Muscle of leg (tissue), 11 donors: ENCODE measurements around the gene GALNT11. TPM values are rescaled to one million over a fixed set of nuclear protein-coding genes. Genes with fewer than 3 reads are reported as not detected.

Experiments
- DNase-seq: peaks from one replicate; pipeline ENCODE4 v3.0.0; 2013
- H3K27ac ChIP-seq: one replicate; pipeline ENCODE4 v1.5.1; 2013; ENCODE audit warnings: mild to moderate bottlenecking, low read length, control low read depth
- H3K27me3 ChIP-seq: one replicate; pipeline ENCODE4 v1.6.1; 2013; ENCODE audit warnings: low read length; ENCODE audit not compliant: control insufficient read depth, insufficient read depth
- H3K36me3 ChIP-seq: one replicate; pipeline ENCODE4 v1.6.1; 2013; ENCODE audit warnings: low read length; ENCODE audit not compliant: control insufficient read depth, insufficient read depth
- H3K4me1 ChIP-seq: one replicate; pipeline ENCODE4 v1.6.1; 2013; ENCODE audit warnings: low read length; ENCODE audit not compliant: control insufficient read depth, insufficient read depth
- H3K4me3 ChIP-seq: one replicate; pipeline ENCODE4 v1.5.1; 2013; ENCODE audit warnings: low read length, control low read depth
- H3K9me3 ChIP-seq: replicated peaks from 2 replicates; pipeline ENCODE4 v1.6.1; 2013; ENCODE audit warnings: low read depth, low read length; ENCODE audit not compliant: control insufficient read depth
- WGBS: methylation state at CpG from one replicate; pipeline ENCODE4 v1.1.5; 2013; ENCODE audit warnings: missing lambda C conversion rate; ENCODE audit not compliant: insufficient coverage; 5-methylcytosine and 5-hydroxymethylcytosine counted together
- polyA plus RNA-seq, 8 donors: library from polyadenylated mRNA; unstranded; fragments of 120-200 nt; gene quantifications; one replicate each; pipeline versions ENCODE4 v1.2.1 to v1.2.3, GENCODE V29; 2013; ENCODE audit warnings: inconsistent platforms in 1 of 8, low replicate concordance in 1 of 8; ENCODE audit not compliant: insufficient read length in 8 of 8, insufficient read depth in 1 of 8
- total RNA-seq: library from RNA; stranded (reverse); fragments of 120-200 nt; gene quantifications from one replicate; pipeline ENCODE4 v1.2.4, GENCODE V29; 2013

GALNT11 gene
- total and polyA plus RNA-seq, 9 donors, result 29.0 to 44.0 (median 34.1) TPM

DNA sequence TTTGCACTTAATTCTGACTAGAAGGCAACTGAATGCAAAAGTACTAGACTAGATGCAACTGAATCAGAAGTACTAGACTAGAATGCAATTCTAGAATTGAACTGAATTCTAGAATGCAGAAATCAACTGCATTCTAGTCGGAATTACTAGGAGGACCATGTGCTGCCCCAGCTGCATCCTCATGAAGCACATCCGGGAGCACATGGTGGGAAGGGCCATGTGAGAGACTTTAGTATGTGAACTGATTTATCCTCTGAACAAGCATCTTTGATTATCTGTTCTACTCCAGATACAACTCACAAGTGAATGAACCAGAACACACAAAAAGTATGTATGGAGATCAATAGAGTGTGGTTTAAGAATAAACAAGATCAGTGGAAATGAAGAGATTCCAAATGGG is 115.1 kb downstream of the GALNT11 start:
- WGBS, result 100% methylated on average over 1 of the region's 2 CpGs
- H3K36me3 ChIP-seq, result peaks cover 60% of the 10 kb centered on the region
- H3K27me3 ChIP-seq, result no peaks in the 10 kb centered on the region

DNA sequence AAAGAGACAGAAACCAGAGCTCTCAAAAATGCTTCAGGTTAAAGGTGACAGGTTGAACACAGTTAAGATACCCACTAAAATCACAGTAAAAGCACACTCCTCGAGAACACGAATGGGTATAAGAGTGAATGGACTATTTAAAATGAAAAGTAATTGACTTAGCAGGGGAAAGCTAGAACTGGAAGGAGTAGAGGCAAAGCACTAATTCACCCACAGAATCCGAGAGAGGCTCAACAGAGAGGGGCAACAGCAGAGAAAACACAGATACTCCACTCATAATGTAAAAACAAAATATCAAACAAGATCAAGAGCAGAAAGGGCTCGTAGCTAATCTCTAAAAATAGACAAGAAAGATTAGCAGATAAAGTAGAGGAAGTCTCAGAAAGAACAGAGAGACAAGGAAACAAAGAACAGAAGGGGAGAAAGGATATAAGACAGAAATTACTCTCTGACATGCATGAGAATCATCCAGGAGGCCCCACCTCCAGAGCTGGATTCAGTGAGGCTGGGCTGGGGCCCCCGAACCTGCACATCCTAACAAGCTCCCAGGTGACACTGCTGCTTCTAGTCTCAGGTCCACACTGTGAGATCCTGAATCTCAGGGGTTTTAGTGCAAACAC is 117.6 kb downstream of the GALNT11 start:
- Histone ChIP-seq H3K27ac (no peak overlapping the region), H3K4me3 (no peak overlapping the region), H3K9me3 (no peaks in the 10 kb centered on the region), H3K27me3 (no peaks in the 10 kb centered on the region), H3K4me1 (no peaks in the 10 kb centered on the region), H3K36me3 (peaks cover 64% of the 10 kb centered on the region)
- no peak for DNase-seq
- WGBS, result 70% methylated on average over 1 of the region's 5 CpGs

More for the DNA sequence above, 115.1 kb downstream of the GALNT11 start:
- Histone ChIP-seq H3K4me1 (peaks cover 6% of the 10 kb centered on the region), H3K4me3 (no peak overlapping the region), H3K27ac (no peak overlapping the region), H3K9me3 (no peaks in the 10 kb centered on the region)
- DNase-seq, result no peak

DNA sequence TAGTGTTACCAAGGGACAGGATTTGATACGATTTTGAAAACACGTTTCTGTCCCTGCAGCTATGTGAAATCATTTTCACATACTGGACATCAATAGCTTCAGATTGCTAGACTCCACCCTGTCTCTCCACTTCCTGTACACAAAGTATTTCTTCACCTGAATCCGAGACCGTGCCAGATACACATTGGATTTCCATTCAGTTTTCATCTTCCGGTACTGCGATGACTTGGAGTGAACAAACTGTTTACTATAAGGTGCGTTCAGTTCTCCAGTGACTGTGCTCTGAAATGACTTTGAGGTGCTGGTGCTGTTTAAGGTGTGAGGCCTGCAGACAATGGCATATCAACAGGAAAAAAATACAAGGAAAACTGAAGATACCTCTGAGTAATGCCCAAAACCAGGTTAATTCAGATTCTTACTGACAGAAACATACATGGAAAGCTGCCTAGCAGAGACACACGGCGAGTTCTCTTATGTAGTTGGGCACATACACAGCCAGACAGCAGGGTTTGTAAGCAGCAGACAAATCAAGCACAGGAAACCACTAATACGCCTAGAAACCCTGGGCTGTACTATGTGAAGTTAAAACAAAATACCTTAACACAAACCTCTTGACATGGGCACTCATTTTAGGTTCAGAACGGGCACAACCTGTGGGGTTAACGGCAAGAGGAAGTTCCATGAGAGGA is 119.2 kb downstream of the GALNT11 start:
- Histone ChIP-seq H3K4me1 (no peaks in the 10 kb centered on the region), H3K9me3 (no peaks in the 10 kb centered on the region), H3K4me3 (no peak overlapping the region), H3K36me3 (peaks cover 62% of the 10 kb centered on the region), H3K27me3 (no peaks in the 10 kb centered on the region), H3K27ac (no peak overlapping the region)
- 78% methylated on average over 9 of the region's 12 CpGs for WGBS
- no peak for DNase-seq

DNA sequence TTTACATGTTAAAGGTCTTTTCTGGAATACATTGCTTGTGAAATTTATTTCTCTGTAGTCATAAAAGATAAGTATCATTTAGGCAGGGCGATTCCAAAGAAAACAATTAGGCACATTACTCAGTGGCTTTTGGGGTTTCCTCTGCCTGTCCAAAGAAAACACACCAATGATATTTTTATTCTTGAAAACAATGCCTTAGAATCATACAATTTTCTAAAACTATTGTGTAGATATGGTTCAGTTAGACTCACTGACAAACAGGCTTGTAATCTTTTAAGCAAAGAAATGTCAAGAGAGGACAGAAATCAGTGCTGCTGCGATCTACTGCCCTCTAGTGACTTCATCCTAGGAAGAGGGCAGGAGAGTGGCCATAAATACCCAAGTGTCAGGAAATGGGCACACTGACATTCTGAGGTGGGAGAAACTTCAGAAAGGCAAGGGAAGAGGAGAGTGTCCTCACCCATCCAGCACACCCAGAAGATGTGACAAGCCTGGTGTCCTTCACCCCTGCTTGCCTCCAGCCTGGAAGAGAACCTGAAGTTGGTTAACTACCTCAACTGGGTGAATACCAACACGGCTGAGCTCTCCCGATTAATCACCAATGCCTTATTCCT is 120.5 kb downstream of the GALNT11 start:
- Histone ChIP-seq H3K36me3 (peaks cover 61% of the 10 kb centered on the region), H3K4me3 (no peak overlapping the region), H3K27ac (no peak overlapping the region), H3K9me3 (no peaks in the 10 kb centered on the region), H3K27me3 (no peaks in the 10 kb centered on the region), H3K4me1 (no peaks in the 10 kb centered on the region)
- peak; percentile 26 for DNase-seq
- 75% methylated on average over 3 of the region's 4 CpGs for WGBS

DNA sequence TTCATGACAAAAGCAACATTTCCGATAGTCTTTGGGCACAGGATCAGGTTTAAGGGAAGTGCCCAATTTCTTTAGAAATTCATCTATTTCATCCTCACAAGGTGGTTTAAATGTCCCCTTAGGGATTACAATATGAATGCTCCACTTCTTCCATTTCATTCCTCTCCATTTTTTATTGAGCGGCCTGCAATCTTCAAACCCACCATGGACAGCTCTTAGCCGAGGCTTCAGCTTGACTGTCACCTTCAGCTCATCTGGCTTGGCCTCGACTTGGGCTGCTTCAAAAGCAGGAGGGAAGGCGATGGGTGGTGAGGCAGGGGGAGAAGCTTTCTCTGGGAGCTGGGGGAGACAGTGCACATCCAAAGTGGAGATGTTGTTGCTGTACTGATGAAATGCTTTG is 123.2 kb downstream of the GALNT11 start:
- WGBS, result 88% methylated on average over 3 of the region's 5 CpGs
- DNase-seq, result no peak
- H3K4me3 ChIP-seq, result no peak overlapping the region
- H3K4me1 ChIP-seq, result no peaks in the 10 kb centered on the region
- no peaks in the 10 kb centered on the region for H3K9me3 ChIP-seq
- H3K27ac ChIP-seq, result no peak overlapping the region
- H3K36me3 ChIP-seq, result peaks cover 75% of the 10 kb centered on the region
- H3K27me3 ChIP-seq, result no peaks in the 10 kb centered on the region

DNA sequence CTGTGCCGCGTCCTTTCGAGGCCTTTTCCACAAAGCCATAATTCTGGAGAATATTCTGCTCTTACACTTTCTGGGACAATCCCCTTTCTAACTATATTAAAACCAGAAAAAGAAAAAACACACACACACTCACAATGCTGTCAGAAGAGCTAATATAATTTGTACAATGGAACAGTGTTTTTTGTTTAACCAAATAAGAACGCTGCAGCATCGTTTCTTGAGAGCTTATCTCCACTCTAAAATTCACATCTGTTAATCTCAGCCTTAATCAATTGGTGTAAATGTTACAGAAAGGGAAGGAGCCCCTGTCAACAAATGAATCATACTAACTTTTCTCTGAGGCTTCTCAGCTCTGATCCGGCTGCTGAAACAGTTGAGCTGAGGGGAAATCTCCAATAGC is 123.9 kb downstream of the GALNT11 start:
- peaks cover 75% of the 10 kb centered on the region for H3K36me3 ChIP-seq
- no peaks in the 10 kb centered on the region for H3K27me3 ChIP-seq
- no peak overlapping the region for H3K4me3 ChIP-seq
- no peaks in the 10 kb centered on the region for H3K4me1 ChIP-seq
- H3K27ac ChIP-seq, result no peak overlapping the region
- no peaks in the 10 kb centered on the region for H3K9me3 ChIP-seq
- no peak for DNase-seq
- no CpG with 5 or more reads among the region's 6 CpGs for WGBS

DNA sequence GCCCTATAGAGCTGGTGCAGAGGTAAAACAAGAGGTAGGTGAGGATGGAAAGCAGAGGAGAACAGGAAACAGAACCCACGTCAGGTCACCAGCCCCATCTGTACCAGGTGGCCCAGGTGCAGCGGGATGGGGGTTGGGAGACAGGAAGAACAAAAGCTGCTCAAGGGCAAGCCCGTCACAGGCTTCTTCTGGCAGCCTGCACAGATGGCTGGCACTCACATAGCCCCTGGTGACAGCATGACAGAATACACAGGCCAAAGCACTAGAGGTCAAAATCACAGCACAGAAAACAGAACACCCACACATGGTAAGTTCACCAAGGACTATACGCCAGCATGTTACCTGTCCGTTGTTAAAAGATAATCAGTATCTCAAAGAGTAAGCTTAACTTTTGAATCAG is 126.8 kb downstream of the GALNT11 start:
- H3K4me1 ChIP-seq, result no peaks in the 10 kb centered on the region
- H3K4me3 ChIP-seq, result no peak overlapping the region
- no peaks in the 10 kb centered on the region for H3K9me3 ChIP-seq
- no peaks in the 10 kb centered on the region for H3K27me3 ChIP-seq
- peaks cover 72% of the 10 kb centered on the region for H3K36me3 ChIP-seq
- DNase-seq, result no peak
- H3K27ac ChIP-seq, result no peak overlapping the region
- WGBS, result 96% methylated on average over 3 of the region's 5 CpGs

DNA sequence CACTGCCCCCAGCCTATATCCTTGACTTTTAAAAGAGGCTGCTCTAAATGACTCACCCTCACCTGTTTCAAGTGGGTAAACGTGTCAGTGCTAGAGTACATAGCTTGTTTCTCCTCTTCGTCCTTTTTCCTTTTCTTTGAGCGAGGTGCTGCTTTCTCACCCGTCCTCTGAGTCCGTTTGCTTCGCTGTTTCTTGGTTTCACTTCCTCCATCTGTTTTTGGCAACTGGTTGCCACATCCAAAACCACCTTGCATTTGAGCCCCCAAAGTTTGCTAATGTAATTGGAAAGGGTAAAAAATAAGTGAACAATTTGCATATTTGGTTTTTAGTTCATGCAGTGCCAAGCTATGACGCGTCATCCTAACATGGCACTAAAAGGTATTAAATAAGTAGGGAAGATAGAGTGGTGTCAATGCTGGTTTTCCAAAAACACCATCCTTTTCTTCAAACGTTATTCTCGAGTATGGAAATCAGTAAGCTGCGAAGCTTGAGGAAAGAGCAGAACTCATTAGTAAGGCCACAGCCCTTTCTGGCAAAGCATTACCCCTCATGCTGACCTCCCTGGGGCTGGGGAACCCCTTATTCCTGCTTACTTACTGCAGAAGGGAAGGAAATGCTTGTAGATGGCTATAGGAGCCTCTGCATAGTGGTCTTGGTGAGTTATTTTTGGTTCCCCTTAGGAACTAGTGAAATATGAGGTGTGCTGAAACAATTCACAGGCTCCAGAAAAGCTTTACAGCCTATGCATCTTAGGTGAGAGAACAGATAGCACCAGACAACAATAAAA is 133.5 kb downstream of the GALNT11 start:
- no peak for DNase-seq
- no peaks in the 10 kb centered on the region for H3K27me3 ChIP-seq
- 92% methylated on average over 5 of the region's 11 CpGs for WGBS

DNA sequence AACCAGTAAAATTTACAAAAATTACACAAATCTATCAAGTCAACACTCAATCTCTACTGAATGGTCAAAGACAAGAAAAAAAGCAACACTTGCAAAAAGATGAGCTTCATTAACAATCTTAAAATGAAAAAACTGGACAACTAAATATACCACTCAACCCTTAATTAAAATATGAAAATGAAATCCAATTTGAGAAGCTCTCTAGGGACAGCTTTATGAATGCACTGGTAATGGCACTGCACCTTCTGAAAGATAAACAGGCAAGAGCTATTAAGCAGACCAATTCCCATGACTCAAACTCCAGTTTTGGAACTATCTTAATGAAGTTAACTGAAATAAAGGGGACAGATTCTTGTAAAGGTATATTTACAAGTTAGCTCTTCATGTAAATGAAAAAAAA is 135.7 kb downstream of the GALNT11 start:
- no peak overlapping the region for H3K4me3 ChIP-seq
- DNase-seq, result no peak
- peaks cover 52% of the 10 kb centered on the region for H3K36me3 ChIP-seq
- H3K9me3 ChIP-seq, result no peaks in the 10 kb centered on the region
- H3K27me3 ChIP-seq, result no peaks in the 10 kb centered on the region
- H3K27ac ChIP-seq, result no peak overlapping the region
- no peaks in the 10 kb centered on the region for H3K4me1 ChIP-seq

More for the DNA sequence above, 133.5 kb downstream of the GALNT11 start:
- Histone ChIP-seq H3K27ac (no peak overlapping the region), H3K36me3 (peaks cover 65% of the 10 kb centered on the region), H3K4me1 (no peaks in the 10 kb centered on the region), H3K4me3 (no peak overlapping the region), H3K9me3 (no peaks in the 10 kb centered on the region)

DNA sequence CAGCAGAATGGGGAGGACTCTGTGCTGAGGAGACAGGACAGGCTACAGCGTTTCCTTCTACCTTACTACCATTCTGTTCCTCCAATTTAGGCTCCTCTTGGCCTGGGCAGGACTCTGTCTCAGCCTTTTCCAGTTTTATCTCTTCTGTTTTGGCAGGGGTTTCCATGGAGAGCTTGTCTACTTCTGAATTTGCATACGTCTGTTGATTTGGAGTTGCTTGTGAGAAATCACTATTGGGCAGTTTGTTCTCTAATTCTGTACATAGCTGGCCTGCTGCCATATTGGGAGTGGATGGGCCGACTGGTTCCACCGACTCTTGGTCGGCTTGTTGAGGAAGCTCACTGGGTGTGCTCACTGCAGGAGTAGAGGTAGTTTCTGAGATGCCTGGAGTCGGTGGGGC is 136.8 kb downstream of the GALNT11 start:
- no peak for DNase-seq
- WGBS, result 95% methylated on average over 3 of the region's 6 CpGs
- H3K36me3 ChIP-seq, result peaks cover 55% of the 10 kb centered on the region
- no peak overlapping the region for H3K27ac ChIP-seq
- no peak overlapping the region for H3K4me3 ChIP-seq
- H3K4me1 ChIP-seq, result no peaks in the 10 kb centered on the region
- H3K9me3 ChIP-seq, result no peaks in the 10 kb centered on the region
- no peaks in the 10 kb centered on the region for H3K27me3 ChIP-seq
